Measurements from ENCODE around the gene GFAP. TPM values are rescaled to one million over a fixed set of nuclear protein-coding genes. Genes with fewer than 3 reads are reported as not detected.

The GFAP gene
- total RNA-seq, 1 experiment from 2014 or later: 1.6 TPM

DNA sequence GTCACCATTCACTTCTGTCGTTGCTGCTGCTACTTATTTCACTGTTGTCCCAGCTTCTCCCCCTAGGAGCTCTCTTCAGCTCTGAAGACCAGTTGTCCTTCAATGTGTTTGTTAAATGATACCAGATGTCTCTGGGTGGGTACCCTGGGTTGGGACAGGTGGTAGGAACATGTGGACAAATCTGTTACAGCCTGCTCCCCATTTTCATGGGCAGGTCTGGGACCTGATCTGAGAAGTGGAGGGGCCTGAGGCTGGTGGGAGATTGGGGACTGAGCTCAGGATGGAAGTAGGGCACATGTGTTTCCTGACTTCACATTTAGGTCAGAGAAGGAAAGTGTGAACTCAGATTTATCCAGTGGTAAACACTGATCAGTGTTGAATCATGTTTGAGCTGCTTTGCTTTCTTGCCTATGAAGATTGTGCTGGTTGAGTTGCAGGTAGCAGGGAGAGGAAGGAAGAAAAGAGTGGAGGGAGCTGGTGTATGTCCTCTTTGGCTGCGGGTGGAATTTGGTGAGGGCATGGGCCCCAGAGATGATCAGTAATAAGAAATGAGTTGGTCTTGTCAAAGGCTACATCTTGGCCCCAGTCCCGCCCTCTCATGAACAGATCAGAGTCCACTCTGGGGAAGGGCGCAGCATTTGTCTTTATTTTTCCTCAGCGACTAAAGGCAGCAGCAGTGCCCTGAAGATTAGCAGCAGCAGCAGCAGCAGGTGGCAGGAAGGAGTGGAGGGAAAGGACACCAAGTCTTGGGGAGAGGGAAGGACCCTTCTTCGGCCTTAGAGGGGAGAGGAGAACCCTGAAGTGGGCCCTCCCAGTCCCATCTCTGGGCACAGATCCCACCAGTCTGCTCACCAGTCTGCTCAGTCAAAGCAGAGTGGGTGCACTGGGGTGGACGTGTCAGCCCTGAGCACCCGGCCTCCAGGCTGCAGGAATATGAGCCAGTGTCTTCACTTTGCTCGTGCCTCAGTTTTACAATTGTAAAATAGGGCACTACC lies 10.0 kb downstream of the GFAP start (continued):
- TF ChIP-seq, protein P1, sequence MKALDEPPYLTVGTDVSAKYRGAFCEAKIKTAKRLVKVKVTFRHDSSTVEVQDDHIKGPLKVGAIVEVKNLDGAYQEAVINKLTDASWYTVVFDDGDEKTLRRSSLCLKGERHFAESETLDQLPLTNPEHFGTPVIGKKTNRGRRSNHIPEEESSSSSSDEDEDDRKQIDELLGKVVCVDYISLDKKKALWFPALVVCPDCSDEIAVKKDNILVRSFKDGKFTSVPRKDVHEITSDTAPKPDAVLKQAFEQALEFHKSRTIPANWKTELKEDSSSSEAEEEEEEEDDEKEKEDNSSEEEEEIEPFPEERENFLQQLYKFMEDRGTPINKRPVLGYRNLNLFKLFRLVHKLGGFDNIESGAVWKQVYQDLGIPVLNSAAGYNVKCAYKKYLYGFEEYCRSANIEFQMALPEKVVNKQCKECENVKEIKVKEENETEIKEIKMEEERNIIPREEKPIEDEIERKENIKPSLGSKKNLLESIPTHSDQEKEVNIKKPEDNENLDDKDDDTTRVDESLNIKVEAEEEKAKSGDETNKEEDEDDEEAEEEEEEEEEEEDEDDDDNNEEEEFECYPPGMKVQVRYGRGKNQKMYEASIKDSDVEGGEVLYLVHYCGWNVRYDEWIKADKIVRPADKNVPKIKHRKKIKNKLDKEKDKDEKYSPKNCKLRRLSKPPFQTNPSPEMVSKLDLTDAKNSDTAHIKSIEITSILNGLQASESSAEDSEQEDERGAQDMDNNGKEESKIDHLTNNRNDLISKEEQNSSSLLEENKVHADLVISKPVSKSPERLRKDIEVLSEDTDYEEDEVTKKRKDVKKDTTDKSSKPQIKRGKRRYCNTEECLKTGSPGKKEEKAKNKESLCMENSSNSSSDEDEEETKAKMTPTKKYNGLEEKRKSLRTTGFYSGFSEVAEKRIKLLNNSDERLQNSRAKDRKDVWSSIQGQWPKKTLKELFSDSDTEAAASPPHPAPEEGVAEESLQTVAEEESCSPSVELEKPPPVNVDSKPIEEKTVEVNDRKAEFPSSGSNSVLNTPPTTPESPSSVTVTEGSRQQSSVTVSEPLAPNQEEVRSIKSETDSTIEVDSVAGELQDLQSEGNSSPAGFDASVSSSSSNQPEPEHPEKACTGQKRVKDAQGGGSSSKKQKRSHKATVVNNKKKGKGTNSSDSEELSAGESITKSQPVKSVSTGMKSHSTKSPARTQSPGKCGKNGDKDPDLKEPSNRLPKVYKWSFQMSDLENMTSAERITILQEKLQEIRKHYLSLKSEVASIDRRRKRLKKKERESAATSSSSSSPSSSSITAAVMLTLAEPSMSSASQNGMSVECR (CRISPR knock-in tag; IDR thresholded peaks at IDR 0.05; ENCODE audit: borderline replicate concordance): no peak
- TF ChIP-seq ZNF317 (CRISPR knock-in tag; IDR thresholded peaks at IDR 0.05; ENCODE audit: borderline replicate concordance, low read depth): no peak
- no peak for TF ChIP-seq SMAD3 (CRISPR knock-in tag; IDR thresholded peaks at IDR 0.05; ENCODE audit: borderline replicate concordance)
- TF ChIP-seq, protein P2, sequence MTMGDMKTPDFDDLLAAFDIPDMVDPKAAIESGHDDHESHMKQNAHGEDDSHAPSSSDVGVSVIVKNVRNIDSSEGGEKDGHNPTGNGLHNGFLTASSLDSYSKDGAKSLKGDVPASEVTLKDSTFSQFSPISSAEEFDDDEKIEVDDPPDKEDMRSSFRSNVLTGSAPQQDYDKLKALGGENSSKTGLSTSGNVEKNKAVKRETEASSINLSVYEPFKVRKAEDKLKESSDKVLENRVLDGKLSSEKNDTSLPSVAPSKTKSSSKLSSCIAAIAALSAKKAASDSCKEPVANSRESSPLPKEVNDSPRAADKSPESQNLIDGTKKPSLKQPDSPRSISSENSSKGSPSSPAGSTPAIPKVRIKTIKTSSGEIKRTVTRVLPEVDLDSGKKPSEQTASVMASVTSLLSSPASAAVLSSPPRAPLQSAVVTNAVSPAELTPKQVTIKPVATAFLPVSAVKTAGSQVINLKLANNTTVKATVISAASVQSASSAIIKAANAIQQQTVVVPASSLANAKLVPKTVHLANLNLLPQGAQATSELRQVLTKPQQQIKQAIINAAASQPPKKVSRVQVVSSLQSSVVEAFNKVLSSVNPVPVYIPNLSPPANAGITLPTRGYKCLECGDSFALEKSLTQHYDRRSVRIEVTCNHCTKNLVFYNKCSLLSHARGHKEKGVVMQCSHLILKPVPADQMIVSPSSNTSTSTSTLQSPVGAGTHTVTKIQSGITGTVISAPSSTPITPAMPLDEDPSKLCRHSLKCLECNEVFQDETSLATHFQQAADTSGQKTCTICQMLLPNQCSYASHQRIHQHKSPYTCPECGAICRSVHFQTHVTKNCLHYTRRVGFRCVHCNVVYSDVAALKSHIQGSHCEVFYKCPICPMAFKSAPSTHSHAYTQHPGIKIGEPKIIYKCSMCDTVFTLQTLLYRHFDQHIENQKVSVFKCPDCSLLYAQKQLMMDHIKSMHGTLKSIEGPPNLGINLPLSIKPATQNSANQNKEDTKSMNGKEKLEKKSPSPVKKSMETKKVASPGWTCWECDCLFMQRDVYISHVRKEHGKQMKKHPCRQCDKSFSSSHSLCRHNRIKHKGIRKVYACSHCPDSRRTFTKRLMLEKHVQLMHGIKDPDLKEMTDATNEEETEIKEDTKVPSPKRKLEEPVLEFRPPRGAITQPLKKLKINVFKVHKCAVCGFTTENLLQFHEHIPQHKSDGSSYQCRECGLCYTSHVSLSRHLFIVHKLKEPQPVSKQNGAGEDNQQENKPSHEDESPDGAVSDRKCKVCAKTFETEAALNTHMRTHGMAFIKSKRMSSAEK (CRISPR knock-in tag; IDR thresholded peaks at IDR 0.05; ENCODE audit: borderline replicate concordance): no peak
- TF ChIP-seq TP53 (CRISPR knock-in tag; IDR thresholded peaks at IDR 0.05): no peak
- TF ChIP-seq KAT7 (CRISPR knock-in tag; IDR thresholded peaks at IDR 0.05; ENCODE audit: borderline replicate concordance): no peak

DNA sequence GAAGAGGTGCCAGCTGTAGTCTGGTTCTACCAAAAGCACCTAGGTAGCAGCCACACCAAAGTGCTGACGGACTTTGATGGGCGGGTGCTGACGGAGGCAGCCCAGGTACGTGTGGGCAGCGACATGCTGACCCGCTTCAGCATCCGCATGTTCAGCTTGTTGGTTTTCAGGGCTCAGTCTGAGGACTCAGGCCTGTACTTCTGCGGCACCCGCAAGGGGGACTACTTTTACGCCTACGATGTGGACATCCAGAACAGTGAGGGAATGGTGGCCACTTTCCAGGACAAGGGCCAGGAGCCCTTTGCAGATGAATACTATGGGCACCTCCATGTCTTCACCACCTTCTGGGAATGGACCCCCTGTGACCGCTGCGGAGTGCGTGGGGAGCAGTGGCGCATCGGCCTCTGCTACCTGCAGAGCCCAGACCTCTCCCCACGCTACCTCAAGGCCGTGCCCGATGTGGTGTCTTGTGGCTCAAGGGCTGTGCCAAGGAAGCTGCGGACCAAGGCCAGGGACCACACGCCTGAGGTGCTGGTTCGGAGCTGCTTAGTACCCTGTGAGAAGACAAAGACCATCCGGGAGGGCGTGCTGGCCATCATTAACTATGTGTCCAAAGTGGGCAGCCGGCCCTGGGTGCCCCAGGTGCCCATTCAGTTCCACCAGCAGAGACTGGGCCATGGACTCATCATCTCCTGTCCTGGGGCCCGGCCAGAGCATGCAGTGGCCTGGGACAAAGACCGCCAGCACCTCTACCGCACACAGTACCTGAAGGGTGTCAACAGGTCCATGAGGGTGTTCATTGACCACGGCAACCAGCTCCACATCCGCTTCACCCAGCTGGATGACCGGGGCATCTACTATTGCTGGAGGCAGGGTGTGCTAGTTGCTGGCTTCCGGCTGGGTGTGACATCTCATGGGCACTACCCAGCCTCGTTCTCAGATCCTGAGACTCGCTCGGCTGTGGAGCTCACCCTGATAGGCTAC lies 11.0 kb downstream of the GFAP start:
- ChIA-PET CTCF (interaction anchor here (1.4 kb wide), 1 partner anchor 16 kb away, joined by 6 read pairs; no protein-coding TSS in a partner anchor), POLR2A (no interaction called here)
- DNase-seq (ENCODE audit: low spot score) (no peak), ATAC-seq (no peak)
- no peak overlapping the region for H3K27ac Mint-ChIP-seq
- H3K9me3 Mint-ChIP-seq: no peaks in the 10 kb centered on the region
- peaks cover 11% of the 10 kb centered on the region for H3K4me1 Mint-ChIP-seq
- H3K4me3 Mint-ChIP-seq: no peak overlapping the region
- no peaks in the 10 kb centered on the region for H3K36me3 Mint-ChIP-seq
- peaks cover 3% of the 10 kb centered on the region for H3K27me3 Mint-ChIP-seq (ENCODE audit: low read depth)
- TF ChIP-seq, protein P3, sequence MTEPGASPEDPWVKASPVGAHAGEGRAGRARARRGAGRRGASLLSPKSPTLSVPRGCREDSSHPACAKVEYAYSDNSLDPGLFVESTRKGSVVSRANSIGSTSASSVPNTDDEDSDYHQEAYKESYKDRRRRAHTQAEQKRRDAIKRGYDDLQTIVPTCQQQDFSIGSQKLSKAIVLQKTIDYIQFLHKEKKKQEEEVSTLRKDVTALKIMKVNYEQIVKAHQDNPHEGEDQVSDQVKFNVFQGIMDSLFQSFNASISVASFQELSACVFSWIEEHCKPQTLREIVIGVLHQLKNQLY (CRISPR knock-in tag; IDR thresholded peaks at IDR 0.05): no peak
- no peak for TF ChIP-seq FOXP1 (CRISPR knock-in tag; IDR thresholded peaks at IDR 0.05; ENCODE audit: borderline replicate concordance)
- TF ChIP-seq, protein P4, sequence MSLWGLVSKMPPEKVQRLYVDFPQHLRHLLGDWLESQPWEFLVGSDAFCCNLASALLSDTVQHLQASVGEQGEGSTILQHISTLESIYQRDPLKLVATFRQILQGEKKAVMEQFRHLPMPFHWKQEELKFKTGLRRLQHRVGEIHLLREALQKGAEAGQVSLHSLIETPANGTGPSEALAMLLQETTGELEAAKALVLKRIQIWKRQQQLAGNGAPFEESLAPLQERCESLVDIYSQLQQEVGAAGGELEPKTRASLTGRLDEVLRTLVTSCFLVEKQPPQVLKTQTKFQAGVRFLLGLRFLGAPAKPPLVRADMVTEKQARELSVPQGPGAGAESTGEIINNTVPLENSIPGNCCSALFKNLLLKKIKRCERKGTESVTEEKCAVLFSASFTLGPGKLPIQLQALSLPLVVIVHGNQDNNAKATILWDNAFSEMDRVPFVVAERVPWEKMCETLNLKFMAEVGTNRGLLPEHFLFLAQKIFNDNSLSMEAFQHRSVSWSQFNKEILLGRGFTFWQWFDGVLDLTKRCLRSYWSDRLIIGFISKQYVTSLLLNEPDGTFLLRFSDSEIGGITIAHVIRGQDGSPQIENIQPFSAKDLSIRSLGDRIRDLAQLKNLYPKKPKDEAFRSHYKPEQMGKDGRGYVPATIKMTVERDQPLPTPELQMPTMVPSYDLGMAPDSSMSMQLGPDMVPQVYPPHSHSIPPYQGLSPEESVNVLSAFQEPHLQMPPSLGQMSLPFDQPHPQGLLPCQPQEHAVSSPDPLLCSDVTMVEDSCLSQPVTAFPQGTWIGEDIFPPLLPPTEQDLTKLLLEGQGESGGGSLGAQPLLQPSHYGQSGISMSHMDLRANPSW (CRISPR knock-in tag; conservative IDR thresholded peaks at IDR 0.05; ENCODE audit: low read depth): no peak
- TF ChIP-seq ZNF121 (CRISPR knock-in tag; IDR thresholded peaks at IDR 0.05): no peak
- TF ChIP-seq, protein P5, sequence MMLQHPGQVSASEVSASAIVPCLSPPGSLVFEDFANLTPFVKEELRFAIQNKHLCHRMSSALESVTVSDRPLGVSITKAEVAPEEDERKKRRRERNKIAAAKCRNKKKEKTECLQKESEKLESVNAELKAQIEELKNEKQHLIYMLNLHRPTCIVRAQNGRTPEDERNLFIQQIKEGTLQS (CRISPR knock-in tag; conservative IDR thresholded peaks at IDR 0.05): no peak
- TF ChIP-seq KAT7 (CRISPR knock-in tag; IDR thresholded peaks at IDR 0.05; ENCODE audit: borderline replicate concordance): no peak
- TF ChIP-seq, protein P6, sequence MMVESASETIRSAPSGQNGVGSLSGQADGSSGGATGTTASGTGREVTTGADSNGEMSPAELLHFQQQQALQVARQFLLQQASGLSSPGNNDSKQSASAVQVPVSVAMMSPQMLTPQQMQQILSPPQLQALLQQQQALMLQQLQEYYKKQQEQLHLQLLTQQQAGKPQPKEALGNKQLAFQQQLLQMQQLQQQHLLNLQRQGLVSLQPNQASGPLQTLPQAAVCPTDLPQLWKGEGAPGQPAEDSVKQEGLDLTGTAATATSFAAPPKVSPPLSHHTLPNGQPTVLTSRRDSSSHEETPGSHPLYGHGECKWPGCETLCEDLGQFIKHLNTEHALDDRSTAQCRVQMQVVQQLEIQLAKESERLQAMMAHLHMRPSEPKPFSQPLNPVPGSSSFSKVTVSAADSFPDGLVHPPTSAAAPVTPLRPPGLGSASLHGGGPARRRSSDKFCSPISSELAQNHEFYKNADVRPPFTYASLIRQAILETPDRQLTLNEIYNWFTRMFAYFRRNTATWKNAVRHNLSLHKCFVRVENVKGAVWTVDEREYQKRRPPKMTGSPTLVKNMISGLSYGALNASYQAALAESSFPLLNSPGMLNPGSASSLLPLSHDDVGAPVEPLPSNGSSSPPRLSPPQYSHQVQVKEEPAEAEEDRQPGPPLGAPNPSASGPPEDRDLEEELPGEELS (CRISPR knock-in tag; IDR thresholded peaks at IDR 0.05): no peak
- no peak for TF ChIP-seq IRF2 (CRISPR knock-in tag; IDR thresholded peaks at IDR 0.05; ENCODE audit: borderline replicate concordance, low read depth)
- no peak for TF ChIP-seq RELA (CRISPR knock-in tag; IDR thresholded peaks at IDR 0.05; ENCODE audit: borderline replicate concordance)
- TF ChIP-seq RORB (CRISPR knock-in tag; IDR thresholded peaks at IDR 0.05): no peak
- no peak for TF ChIP-seq NFE2L1 (CRISPR knock-in tag; IDR thresholded peaks at IDR 0.05)
- TF ChIP-seq ZNF138 (CRISPR knock-in tag; conservative IDR thresholded peaks at IDR 0.05): no peak
